ENCODE measurements around the gene WWOX. TPM values are rescaled to one million over a fixed set of nuclear protein-coding genes. Genes with fewer than 3 reads are reported as not detected.
A peak's percentile ranks its signal among the peaks of the same experiment; 100 is the strongest.

The WWOX gene
- total RNA-seq, 6 experiments from 2014 or later: 0.46 to 3.4 (median 1.3) TPM

DNA sequence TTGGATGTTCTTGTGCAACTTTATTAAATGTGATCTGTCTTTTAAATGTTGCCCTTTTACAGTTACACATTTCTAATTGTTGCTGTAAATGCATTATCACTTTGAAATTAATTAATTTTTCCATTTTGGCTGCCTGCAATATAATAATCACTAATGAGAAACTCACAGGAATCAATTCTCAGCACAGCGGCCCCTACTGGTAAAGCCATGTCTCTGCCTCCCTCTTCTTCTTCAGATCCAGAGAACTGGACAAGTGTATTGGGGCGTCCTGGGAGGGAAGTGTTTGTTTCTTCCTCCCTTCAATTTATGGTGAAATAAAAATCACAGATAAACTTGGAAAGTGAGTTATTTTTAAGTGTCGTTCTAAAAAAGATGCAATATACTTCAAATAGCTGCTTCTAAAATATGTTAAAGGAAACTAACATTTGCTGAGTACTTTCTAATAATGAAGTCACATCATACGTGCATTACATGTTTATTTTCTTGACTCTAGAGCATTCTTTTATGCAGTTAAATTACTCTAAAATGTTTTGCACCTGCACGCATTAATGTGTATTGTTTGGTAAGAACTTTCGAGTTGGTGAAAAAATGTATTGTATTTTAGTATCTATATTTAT is 338.0 kb downstream of the WWOX start:
- TF ChIP-seq, protein P1, sequence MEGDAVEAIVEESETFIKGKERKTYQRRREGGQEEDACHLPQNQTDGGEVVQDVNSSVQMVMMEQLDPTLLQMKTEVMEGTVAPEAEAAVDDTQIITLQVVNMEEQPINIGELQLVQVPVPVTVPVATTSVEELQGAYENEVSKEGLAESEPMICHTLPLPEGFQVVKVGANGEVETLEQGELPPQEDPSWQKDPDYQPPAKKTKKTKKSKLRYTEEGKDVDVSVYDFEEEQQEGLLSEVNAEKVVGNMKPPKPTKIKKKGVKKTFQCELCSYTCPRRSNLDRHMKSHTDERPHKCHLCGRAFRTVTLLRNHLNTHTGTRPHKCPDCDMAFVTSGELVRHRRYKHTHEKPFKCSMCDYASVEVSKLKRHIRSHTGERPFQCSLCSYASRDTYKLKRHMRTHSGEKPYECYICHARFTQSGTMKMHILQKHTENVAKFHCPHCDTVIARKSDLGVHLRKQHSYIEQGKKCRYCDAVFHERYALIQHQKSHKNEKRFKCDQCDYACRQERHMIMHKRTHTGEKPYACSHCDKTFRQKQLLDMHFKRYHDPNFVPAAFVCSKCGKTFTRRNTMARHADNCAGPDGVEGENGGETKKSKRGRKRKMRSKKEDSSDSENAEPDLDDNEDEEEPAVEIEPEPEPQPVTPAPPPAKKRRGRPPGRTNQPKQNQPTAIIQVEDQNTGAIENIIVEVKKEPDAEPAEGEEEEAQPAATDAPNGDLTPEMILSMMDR (IDR thresholded peaks at IDR 0.05): peak; percentile 79

GRCh38 chr16:78438219-78438618 is 338.8 kb downstream of the WWOX start:
- TF ChIP-seq, protein P1 (IDR thresholded peaks at IDR 0.05): no peak
- H3K36me3 Mint-ChIP-seq (ENCODE audit: low read depth): no peaks in the 10 kb centered on the region; the same call in 1 of the 2 replicates
- H3K4me1 Mint-ChIP-seq (ENCODE audit: low read depth): no peaks in the 10 kb centered on the region
- DNase-seq: no peak
- no peak overlapping the region for H3K4me3 Mint-ChIP-seq
- peaks cover 43% of the 10 kb centered on the region for H3K9me3 Mint-ChIP-seq
- H3K27me3 Mint-ChIP-seq (ENCODE audit: insufficient read depth): no peaks in the 10 kb centered on the region
- H3K27ac Mint-ChIP-seq: no peak overlapping the region

More for the DNA sequence above, 338.0 kb downstream of the WWOX start:
- Mint-ChIP-seq H3K9me3 (peaks cover 48% of the 10 kb centered on the region), H3K27ac (no peak overlapping the region), H3K4me1 (ENCODE audit: low read depth) (no peaks in the 10 kb centered on the region), H3K4me3 (no peak overlapping the region), H3K27me3 (ENCODE audit: insufficient read depth) (no peaks in the 10 kb centered on the region), H3K36me3 (ENCODE audit: low read depth) (no peaks in the 10 kb centered on the region; the same call in 1 of the 2 replicates)
- no peak for DNase-seq

DNA sequence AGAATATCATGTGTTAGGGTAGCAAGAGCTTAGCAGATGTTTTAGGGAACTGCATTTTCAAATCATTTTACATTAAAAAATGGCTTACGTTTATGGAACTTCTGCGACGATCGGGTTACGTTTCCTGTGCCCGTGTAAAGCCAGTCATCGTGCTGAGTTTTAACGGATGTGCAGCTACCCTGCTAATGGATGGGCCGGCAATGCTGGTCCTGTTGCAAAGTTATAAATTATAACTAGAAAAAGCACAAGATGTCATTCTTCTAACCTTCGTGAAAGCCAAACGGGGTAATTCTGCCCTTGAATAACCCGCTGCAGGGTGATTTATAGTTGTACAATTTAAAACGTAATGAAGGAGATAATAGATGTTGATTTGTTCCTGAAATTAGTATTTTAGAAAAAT is 339.2 kb downstream of the WWOX start:
- no peak for DNase-seq
- no peaks in the 10 kb centered on the region for H3K27me3 Mint-ChIP-seq (ENCODE audit: insufficient read depth)

DNA sequence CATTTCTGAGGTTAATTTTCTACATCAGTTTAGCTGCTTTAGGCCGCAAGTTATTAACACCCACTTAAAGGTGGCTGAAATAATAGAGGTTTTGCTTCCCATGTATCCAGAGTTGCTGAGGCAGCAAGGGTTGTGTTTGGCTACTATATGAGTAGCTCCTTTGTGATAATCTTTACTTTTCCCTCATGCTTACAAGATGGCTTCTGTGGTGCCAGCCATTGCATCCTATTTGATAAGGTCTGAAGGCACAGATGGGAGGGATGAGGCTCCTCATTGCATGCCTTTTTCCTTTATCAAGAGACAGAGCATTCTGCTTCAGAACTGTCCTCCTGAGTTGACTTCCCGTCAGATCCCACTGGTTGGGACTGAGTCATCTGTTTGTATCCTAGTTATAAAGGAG is 340.2 kb downstream of the WWOX start:
- DNase-seq: no peak
- TF ChIP-seq, protein P1 (IDR thresholded peaks at IDR 0.05): no peak
- Mint-ChIP-seq H3K4me1 (ENCODE audit: low read depth) (no peaks in the 10 kb centered on the region), H3K36me3 (ENCODE audit: low read depth) (no peaks in the 10 kb centered on the region; the same call in 1 of the 2 replicates), H3K27me3 (ENCODE audit: insufficient read depth) (no peaks in the 10 kb centered on the region; the same call in 1 of the 2 replicates), H3K4me3 (no peak overlapping the region), H3K27ac (no peak overlapping the region), H3K9me3 (peaks cover 36% of the 10 kb centered on the region)

More for the DNA sequence above, 339.2 kb downstream of the WWOX start:
- H3K4me3 Mint-ChIP-seq: no peak overlapping the region
- TF ChIP-seq, protein P1 (IDR thresholded peaks at IDR 0.05): no peak
- no peaks in the 10 kb centered on the region for H3K4me1 Mint-ChIP-seq (ENCODE audit: low read depth)
- no peak overlapping the region for H3K27ac Mint-ChIP-seq
- H3K36me3 Mint-ChIP-seq (ENCODE audit: low read depth): no peaks in the 10 kb centered on the region; the same call in 1 of the 2 replicates
- H3K9me3 Mint-ChIP-seq: peaks cover 39% of the 10 kb centered on the region

GRCh38 chr16:78441298-78441697 is 341.8 kb downstream of the WWOX start:
- H3K4me3 Mint-ChIP-seq: no peak overlapping the region
- no peak for DNase-seq
- peaks cover 39% of the 10 kb centered on the region for H3K9me3 Mint-ChIP-seq
- TF ChIP-seq, protein P1 (IDR thresholded peaks at IDR 0.05): no peak
- H3K36me3 Mint-ChIP-seq (ENCODE audit: low read depth): no peaks in the 10 kb centered on the region; the same call in 1 of the 2 replicates
- H3K27me3 Mint-ChIP-seq (ENCODE audit: insufficient read depth): no peaks in the 10 kb centered on the region; the same call in 1 of the 2 replicates
- H3K4me1 Mint-ChIP-seq (ENCODE audit: low read depth): no peaks in the 10 kb centered on the region
- no peak overlapping the region for H3K27ac Mint-ChIP-seq
